ENCODE results near the gene EMC1.

The EMC1 gene

DNA sequence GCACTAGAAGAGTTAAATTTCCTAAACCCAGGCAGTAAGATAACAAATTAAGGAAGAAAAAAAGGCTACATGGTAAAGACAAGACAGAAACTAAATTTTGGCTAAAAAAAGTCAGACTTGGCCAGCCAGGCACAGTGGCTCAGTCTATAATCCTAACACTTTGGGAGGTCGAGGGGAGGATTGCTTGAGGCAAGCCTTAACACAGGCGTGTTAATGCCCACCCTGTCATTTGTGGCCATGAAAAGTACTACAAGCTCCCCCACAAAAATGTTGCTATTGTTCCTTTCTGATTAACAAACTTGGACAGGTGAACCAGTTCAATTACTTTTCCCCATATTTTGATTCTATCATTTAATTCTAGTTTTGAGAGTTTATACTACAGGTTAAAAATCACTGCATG lies 73.5 kb downstream of the EMC1 start:
- Histone ChIP-seq H3K9ac (ENCODE audit: low read length) (no peak overlapping the region), H3K27me3 (ENCODE audit: control insufficient read depth, insufficient read depth, low read length) (no peaks in the 10 kb centered on the region), H3K4me1 (ENCODE audit: control insufficient read depth, low read depth, low read length) (no peaks in the 10 kb centered on the region), H3K4me3 (ENCODE audit: low read length) (no peak overlapping the region), H3K36me3 (ENCODE audit: control insufficient read depth, low read depth, low read length) (peaks cover 90% of the 10 kb centered on the region), H3K27ac (ENCODE audit: low read length) (no peak overlapping the region), H3K9me3 (ENCODE audit: control insufficient read depth, low read depth, low read length) (no peaks in the 10 kb centered on the region)

GRCh38 chr1:19169642-19170041 lies 81.7 kb downstream of the EMC1 start:
- Histone ChIP-seq H3K9ac (ENCODE audit: low read length) (no peak overlapping the region), H3K9me3 (ENCODE audit: control insufficient read depth, low read depth, low read length) (no peaks in the 10 kb centered on the region), H3K27ac (ENCODE audit: low read length) (no peak overlapping the region)

DNA sequence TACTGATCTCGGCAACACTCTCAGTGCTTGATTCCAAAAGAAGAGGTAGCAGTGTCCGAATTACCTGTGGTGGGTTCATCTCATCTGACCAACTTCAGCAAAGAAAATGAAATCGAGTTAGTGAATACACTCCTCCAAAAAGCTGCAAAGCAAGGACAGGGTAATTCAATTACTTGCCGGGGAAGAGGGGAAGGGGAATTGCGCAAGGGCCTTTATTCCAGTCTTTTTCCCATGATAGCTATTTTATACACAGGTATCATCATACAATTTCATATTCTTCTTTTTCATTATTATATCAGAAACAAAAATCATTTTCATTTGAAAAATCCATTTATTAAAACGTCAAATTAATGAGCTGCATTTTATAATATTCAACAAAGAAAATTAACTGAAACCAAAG lies 84.2 kb downstream of the EMC1 start:
- Histone ChIP-seq H3K27ac (ENCODE audit: low read length) (no peak overlapping the region), H3K36me3 (ENCODE audit: control insufficient read depth, low read depth, low read length) (peaks cover 99% of the 10 kb centered on the region), H3K4me1 (ENCODE audit: control insufficient read depth, low read depth, low read length) (no peaks in the 10 kb centered on the region), H3K9me3 (ENCODE audit: control insufficient read depth, low read depth, low read length) (no peaks in the 10 kb centered on the region), H3K9ac (ENCODE audit: low read length) (no peak overlapping the region), H3K27me3 (ENCODE audit: control insufficient read depth, insufficient read depth, low read length) (no peaks in the 10 kb centered on the region), H3K4me3 (ENCODE audit: low read length) (no peak overlapping the region)

More at GRCh38 chr1:19169642-19170041, 81.7 kb downstream of the EMC1 start:
- no peaks in the 10 kb centered on the region for H3K4me1 ChIP-seq (ENCODE audit: control insufficient read depth, low read depth, low read length)
- no peak overlapping the region for H3K4me3 ChIP-seq (ENCODE audit: low read length)
- H3K36me3 ChIP-seq (ENCODE audit: control insufficient read depth, low read depth, low read length), result peaks cover 96% of the 10 kb centered on the region
- no peaks in the 10 kb centered on the region for H3K27me3 ChIP-seq (ENCODE audit: control insufficient read depth, insufficient read depth, low read length)

GRCh38 chr1:19166066-19166465 lies 85.3 kb downstream of the EMC1 start:
- H3K27me3 ChIP-seq (ENCODE audit: control insufficient read depth, insufficient read depth, low read length), result no peaks in the 10 kb centered on the region
- H3K9ac ChIP-seq (ENCODE audit: low read length), result no peak overlapping the region
- H3K36me3 ChIP-seq (ENCODE audit: control insufficient read depth, low read depth, low read length), result peaks cover 99% of the 10 kb centered on the region

More at GRCh38 chr1:19166066-19166465, 85.3 kb downstream of the EMC1 start:
- H3K9me3 ChIP-seq (ENCODE audit: control insufficient read depth, low read depth, low read length), result no peaks in the 10 kb centered on the region
- H3K27ac ChIP-seq (ENCODE audit: low read length), result no peak overlapping the region
- H3K4me3 ChIP-seq (ENCODE audit: low read length), result no peak overlapping the region
- no peaks in the 10 kb centered on the region for H3K4me1 ChIP-seq (ENCODE audit: control insufficient read depth, low read depth, low read length)
